H1 (cell line): Measurements from ENCODE around the gene ITPKC. TPM values are rescaled to one million over a fixed set of nuclear protein-coding genes. Genes with fewer than 3 reads are reported as not detected.

Experiments used
- ASH2L ChIP-seq: fragments of 200-600, 300-600 bp; sonication (generic); IDR thresholded peaks from one replicate; pipeline ENCODE4 v1.7.1; 2017; ENCODE audit warnings: low read length
- CTBP2 ChIP-seq: IDR thresholded peaks from 2 replicates; pipeline ENCODE4 v1.7.0; 2011; ENCODE audit warnings: borderline replicate concordance, mild to moderate bottlenecking, moderate library complexity, mixed read lengths, low read length; ENCODE audit not compliant: insufficient read depth, insufficient read length
- HDAC6 ChIP-seq: IDR thresholded peaks from one replicate; pipeline ENCODE4 v1.7.1; 2012; ENCODE audit warnings: low read depth, mild to moderate bottlenecking, inconsistent platforms, low read length, moderate library complexity
- SP2 ChIP-seq: IDR thresholded peaks from 2 replicates; pipeline ENCODE4 v1.6.1; 2012; ENCODE audit warnings: mild to moderate bottlenecking, low read length, inconsistent platforms
- ZNF274 ChIP-seq: IDR thresholded peaks from 2 replicates; pipeline ENCODE4 v1.7.0; 2012; ENCODE audit warnings: low read length, borderline replicate concordance; ENCODE audit errors: extremely low read depth
- polyA plus RNA-seq, 7 experiments: library from polyadenylated mRNA; depleted of rRNA in 3 of 7; stranded (reverse) in 5 of 7; unstranded in 2 of 7; fragments of >200 nt in 5 of 7; fragments of 200-250 nt in 2 of 7; gene quantifications; 1 replicate in 5 of 7; 2 replicates in 1 of 7; 4 replicates in 1 of 7; pipeline versions ENCODE4 v1.2.1 to v1.2.3, GENCODE V29; 2011 to 2013; ENCODE audit warnings: missing spikeins in 2 of 7, mixed read lengths in 2 of 7
- total RNA-seq: library from RNA; stranded (reverse); fragmentation: NEBNext Ultra II Directional; extraction: Animal tissue kit (Norgen Biotek cat#: 25700); gene quantifications from 2 replicates; pipeline ENCODE4 v1.2.1, GENCODE V29; 2021

Gene ITPKC
- total and polyA plus RNA-seq, 2 of the 8 experiments (the other 6 are each of a cell fraction or from before 2014, with no cell fraction given): 5.2 to 8.9 TPM

DNA sequence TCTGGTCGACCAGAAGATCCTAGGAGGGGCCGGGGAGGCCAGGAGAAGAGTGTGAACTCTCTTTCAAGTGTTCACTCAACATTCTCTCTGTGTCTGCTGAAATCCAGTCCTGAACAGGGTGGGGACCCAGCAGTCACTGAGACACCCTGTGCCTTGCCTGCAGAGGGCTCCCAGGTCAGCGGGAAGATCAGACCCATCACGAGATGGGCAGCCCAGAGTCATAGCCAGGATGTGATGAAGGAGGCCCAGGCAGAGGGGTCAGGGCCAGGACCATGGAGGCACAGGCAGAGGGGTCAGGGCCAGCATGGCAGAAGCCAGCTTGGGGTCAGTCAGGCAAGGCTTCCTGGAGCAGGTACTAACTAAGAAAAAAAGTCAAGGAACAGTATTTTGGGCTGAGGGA is 35.9 kb upstream of the ITPKC start (continued):
- TF ChIP-seq SP2 (no peak), ASH2L (no peak), CTBP2 (no peak), HDAC6 (no peak), ZNF274 (no peak)
